A673 (cell line): ENCODE results near the gene CLASP1.

Experiments
- CTCF ChIP-seq: fragments of 300-800, 200-600 bp; sonication (generic); conservative IDR thresholded peaks from 2 replicates; pipeline ENCODE4 v1.5.1; 2017; ENCODE audit warnings: low read depth, mild to moderate bottlenecking, antibody characterized with exemption, low read length, moderate library complexity, mixed read lengths
- EZH2 ChIP-seq: fragments of 200-600 bp; sonication (generic); IDR thresholded peaks from 2 replicates; pipeline ENCODE4 v1.6.1; 2017; ENCODE audit warnings: borderline replicate concordance, low read depth, mild to moderate bottlenecking, mixed read lengths, antibody characterized with exemption, low read length; ENCODE audit not compliant: poor library complexity, severe bottlenecking

DNA sequence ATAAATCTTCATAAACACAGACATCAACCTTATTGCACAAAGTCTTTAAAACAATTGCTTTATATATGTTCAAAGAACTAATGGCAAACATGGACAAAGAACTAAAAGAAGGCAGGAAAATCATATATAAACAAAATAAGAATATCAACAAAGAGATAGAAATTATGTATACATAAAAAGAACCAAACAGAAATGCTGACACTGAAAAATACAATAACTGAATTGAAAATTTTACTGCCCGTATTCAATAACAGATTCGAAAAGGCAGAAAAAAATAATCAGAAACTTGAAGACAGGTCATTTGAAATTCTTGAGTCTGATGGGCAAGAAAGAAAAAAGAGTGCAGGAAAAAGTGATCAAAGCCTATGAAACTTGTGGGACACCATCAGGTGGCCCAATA lies 342.2 kb downstream of the CLASP1 start:
- TF ChIP-seq CTCF (no peak), EZH2 (no peak)
